ENCODE data around the gene IP6K2.
A peak's percentile ranks its signal among the peaks of the same experiment; 100 is the strongest.
"Not testable (repeated sequence)": the region's sequence is repeated elsewhere in the genome, so short reads cannot be mapped to it uniquely, and the experiment has no call there.

The IP6K2 gene

GRCh38 chr3:48716982-48717746, at the start of gene IP6K2:
Gene IP6K2 (minus strand): TSS chr3:48717221. CDS start chr3:48695291, 21,930 bp downstream.
- DNase-seq (ENCODE audit: low read depth) = peak; percentile 87
- no peak for TF ChIP-seq CTCF (IDR thresholded peaks at IDR 0.05; ENCODE audit: control insufficient read depth, insufficient read depth, low read depth, low read length, missing control alignments)
- peak within 1 kb of the TSS; percentile 87 for H3K4me3 ChIP-seq (ENCODE audit: control insufficient read depth, low read depth, low read length)

- H3K4me3 ChIP-seq (ENCODE audit: control insufficient read depth, low read depth, low read length) = no peak overlapping the region
- peak; percentile 10 for TF ChIP-seq CTCF (IDR thresholded peaks at IDR 0.05; ENCODE audit: control insufficient read depth, insufficient read depth, low read depth, low read length, missing control alignments)
- no peak for DNase-seq (ENCODE audit: low read depth)
These were observed 48.4 kb upstream of the IP6K2 start for GRCh38 chr3:48765376-48765775.

GRCh38 chr3:48762816-48763215, 45.8 kb upstream of the IP6K2 start:
- H3K4me3 ChIP-seq (ENCODE audit: control insufficient read depth, low read depth, low read length) = no peak overlapping the region
- no peak for DNase-seq (ENCODE audit: low read depth)
- no peak for TF ChIP-seq CTCF (IDR thresholded peaks at IDR 0.05; ENCODE audit: control insufficient read depth, insufficient read depth, low read depth, low read length, missing control alignments)

GRCh38 chr3:48759991-48760540, 43.0 kb upstream of the IP6K2 start:
- H3K4me3 ChIP-seq (ENCODE audit: control insufficient read depth, low read depth, low read length); DNase-seq (ENCODE audit: low read depth): not testable (repeated sequence)

- not testable (repeated sequence) for H3K4me3 ChIP-seq (ENCODE audit: control insufficient read depth, low read depth, low read length); DNase-seq (ENCODE audit: low read depth)
These were observed 42.5 kb upstream of the IP6K2 start for GRCh38 chr3:48759531-48759930.

GRCh38 chr3:48759071-48759470, 42.0 kb upstream of the IP6K2 start:
- H3K4me3 ChIP-seq (ENCODE audit: control insufficient read depth, low read depth, low read length) = no peak overlapping the region
- TF ChIP-seq CTCF (IDR thresholded peaks at IDR 0.05; ENCODE audit: control insufficient read depth, insufficient read depth, low read depth, low read length, missing control alignments) = no peak
- DNase-seq (ENCODE audit: low read depth) = no peak

- TF ChIP-seq CTCF (IDR thresholded peaks at IDR 0.05; ENCODE audit: control insufficient read depth, insufficient read depth, low read depth, low read length, missing control alignments) = no peak
- H3K4me3 ChIP-seq (ENCODE audit: control insufficient read depth, low read depth, low read length) = no peak overlapping the region
- DNase-seq (ENCODE audit: low read depth) = no peak
These were observed 39.6 kb upstream of the IP6K2 start for GRCh38 chr3:48756640-48757039.
